Astrocyte of the hippocampus (primary cell): ENCODE measurements around the gene FRY.

Source experiments
- DNase-seq: peaks from one replicate; pipeline ENCODE4 v3.0.0; 2011; ENCODE audit warnings: low read depth, low spot score

The FRY gene

DNA sequence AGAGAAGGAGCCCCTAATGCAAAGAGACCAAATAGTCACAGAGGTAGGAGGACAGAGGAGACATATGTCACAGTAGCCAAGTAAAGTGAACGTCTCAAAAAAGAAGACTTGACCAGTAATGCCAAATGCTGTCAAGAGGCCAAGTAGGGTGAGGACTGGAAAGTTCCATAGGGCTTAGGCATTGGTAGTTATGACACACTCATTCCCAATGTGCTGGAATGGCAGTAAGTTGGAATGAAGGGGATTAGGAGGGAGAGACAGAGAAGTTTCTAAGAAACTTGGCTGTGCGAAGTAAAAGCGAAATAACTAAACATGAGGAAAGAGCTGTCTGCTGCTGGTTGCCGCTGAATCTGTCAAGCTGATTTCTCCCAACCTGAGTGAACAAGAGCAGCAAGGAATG, 14.9 kb upstream of the FRY start:
- peak; percentile 17 for DNase-seq

GRCh38 chr13:32017474-32017873, 14.1 kb upstream of the FRY start:
- no peak for DNase-seq

DNA sequence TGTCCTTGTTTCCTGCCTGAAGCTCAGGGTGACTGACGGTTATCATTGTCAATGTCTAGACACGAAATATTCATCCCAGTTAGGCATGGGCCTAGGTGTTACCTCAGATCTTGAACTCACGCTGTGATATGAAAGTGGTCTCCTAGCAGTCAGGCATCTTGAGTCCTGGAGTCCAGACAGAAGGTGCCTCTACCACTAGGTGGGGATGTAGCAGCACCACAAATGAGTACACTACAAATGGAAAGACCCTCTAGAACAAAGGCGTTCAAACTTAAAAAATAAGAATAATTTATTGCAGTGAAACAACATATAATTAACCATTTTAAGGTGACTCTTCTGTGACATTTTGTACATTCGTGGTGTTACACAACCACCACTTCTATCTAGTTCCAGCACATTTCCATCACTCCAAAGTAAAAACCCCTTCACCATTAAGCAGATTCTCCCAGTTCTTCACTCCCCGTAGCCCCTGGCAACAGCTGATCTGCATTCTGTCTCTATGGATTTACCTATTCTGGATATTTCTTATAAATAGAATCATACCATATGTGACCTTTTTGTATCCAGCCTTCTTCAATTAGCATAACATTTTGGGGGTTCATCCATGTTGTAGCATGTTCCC, 11.9 kb upstream of the FRY start:
- DNase-seq = peak; percentile 86

- DNase-seq = peak; percentile 58
Observed at GRCh38 chr13:32021785-32022184, 9.8 kb upstream of the FRY start.

- DNase-seq = no peak
Observed at GRCh38 chr13:32022311-32022710, 9.3 kb upstream of the FRY start.

GRCh38 chr13:32023096-32023495, 8.5 kb upstream of the FRY start:
- no peak for DNase-seq

DNA sequence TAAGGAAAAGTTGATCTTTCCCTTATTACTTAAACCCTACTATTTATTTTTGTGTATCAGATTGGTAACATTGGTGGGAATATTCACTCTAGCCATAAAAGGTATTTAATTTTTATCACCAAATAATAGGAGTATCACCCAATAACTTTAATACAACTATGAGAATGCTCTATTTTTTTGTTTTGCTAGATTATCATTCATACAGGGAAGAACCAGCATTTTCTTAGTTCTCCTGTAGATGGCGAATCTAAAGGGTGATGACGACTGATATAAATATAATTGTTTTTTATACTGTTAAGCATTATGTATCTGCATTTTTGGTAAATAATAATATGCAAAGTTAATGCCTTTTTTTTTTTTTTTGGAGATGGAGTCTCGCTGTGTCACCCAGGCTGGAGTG, 7.9 kb upstream of the FRY start:
- no peak for DNase-seq

GRCh38 chr13:32024750-32025149, 6.8 kb upstream of the FRY start:
- no peak for DNase-seq

- DNase-seq = no peak
Observed at GRCh38 chr13:32025730-32026129, 5.8 kb upstream of the FRY start.

DNA sequence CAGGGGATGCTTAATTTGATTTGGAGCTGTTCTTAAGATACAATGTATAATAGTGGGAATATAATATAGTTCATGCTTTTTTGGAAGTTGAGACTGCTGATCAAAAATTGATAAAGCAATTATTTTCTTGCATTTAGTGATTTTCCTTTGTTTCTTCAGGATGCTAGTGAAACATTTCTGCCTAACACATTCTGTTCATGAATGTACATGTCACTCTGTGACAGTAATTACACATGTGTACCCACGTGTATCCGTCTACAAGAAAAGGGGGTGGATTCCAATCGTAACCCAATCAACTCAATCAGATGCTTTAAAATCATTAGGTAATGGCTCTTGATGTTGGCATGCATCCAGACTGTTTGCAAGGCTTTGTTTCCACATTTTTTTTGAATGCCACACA, 5.0 kb upstream of the FRY start:
- no peak for DNase-seq

- no peak for DNase-seq
Observed at GRCh38 chr13:32028711-32029110, 2.9 kb upstream of the FRY start.

GRCh38 chr13:32029684-32030083, 1.9 kb upstream of the FRY start:
- DNase-seq = no peak

- DNase-seq = peak; percentile 27
Observed at GRCh38 chr13:32031815-32032370, 319 bp downstream of the FRY start.

- no peak for DNase-seq
Observed at GRCh38 chr13:32032759-32033158, 1.2 kb downstream of the FRY start.

- DNase-seq = no peak
Observed at GRCh38 chr13:32033744-32034143, 2.2 kb downstream of the FRY start.

- no peak for DNase-seq
Observed at GRCh38 chr13:32035716-32036115, 4.1 kb downstream of the FRY start.

DNA sequence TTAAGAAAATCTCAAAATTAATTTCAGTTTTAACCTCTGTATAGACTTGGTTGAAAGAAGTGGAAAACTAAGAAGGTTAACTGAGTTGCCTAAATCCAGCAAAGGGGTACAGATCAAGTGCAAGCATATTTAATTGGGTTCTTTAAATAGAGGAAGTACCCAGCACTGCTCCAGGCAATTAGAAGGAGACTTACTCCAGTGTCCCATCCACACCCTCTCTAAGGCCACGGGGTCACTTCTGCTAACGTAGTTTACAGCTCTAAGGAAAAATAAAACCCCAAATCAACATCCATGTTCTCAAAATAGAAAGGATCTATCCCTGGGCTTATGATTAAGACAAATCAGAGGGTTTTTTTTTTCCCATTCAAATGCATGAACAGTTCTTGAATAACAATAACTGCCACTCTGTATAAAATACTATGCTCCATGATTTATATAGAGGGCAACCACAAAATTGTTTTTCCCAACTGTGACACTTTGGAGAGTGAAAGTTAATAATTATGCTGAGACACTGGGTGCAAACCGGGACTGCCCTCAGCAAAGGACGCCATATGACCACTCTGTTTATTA, 4.6 kb downstream of the FRY start:
- DNase-seq = no peak

DNA sequence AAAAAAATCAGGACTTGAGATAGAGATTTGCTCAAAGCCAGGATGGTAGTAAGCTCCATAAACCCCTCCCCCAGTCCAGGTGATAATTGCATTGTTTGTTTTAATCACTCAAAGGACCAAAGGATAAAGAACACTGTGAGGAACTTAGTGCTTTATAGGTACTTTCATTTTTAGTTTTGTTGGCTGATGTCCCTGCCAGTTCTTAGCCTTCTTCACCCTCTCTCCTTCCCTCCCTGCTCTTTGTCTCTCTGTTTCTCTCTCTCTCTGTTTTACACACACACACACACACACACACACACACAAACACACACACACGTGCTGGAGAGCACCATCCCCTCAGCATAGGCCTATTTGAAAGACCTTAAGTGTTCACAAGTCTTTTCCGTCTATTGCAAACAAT, 5.2 kb downstream of the FRY start:
- no peak for DNase-seq

DNA sequence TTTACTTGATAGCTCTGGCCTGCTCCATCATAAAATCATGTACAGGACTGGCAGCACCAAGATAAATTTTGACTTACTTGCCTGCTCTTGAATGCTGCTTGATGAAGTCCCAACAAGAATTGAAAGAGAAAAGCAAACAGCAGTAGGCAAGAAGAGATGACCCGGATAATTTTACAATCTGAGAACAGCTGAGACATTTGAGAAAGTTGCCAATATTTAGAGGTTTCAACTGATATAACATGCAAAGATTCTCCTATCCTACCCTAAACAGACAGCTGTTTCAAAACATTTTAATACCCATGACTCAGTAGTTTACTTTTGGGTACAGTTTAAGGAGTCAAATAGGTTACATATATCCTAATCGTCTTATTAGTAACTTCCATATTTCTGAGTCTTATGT, 5.9 kb downstream of the FRY start:
- no peak for DNase-seq

GRCh38 chr13:32038343-32038742, 6.8 kb downstream of the FRY start:
- no peak for DNase-seq

GRCh38 chr13:32039056-32039455, 7.5 kb downstream of the FRY start:
- DNase-seq = no peak

DNA sequence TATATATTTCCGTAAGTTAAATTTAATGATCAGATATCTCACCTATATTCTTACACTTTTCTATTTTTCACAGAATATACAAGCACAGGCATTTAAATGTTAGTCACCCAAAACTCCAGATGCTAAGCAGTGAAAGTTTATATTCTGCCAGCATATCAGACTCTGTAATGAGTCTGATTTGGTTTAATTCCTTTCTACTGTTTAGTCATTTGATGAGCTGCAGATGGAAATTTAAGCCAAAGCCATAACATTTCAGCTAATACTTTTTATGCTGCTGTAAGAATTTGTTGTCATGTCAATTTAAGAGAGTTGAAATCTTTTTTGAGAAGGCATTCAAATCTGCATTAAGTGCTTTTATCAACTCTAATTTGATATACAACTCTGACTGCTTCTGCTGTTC, 8.0 kb downstream of the FRY start:
- DNase-seq = no peak

DNA sequence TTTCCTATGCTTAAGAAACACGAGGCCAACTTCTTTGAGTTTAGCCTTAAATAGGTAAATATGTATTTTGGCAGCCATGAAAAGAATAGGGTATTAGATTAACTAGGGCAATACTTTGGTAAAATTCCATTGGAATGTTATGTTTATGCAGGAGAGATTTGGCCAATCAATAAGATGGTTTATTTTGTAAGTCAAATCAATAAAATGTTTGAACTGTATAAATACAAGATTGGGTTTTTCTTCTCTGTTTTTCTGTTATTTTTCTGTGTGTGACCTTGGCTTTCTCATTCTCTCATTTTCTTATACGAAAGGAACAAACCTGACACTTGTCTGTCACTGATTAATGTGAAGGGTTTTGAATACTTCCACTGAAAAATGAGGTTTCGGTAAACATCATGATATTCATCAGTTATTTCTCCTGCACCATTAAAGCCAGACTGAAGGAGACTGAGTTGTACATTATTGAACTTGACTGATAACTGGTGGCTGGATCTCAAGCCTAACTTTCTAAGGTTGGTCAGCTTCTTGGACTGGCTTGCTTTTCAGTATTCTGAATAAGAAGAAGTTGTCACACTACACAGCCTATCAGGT, 8.6 kb downstream of the FRY start:
- DNase-seq = no peak
